HepG2 (cell line): ENCODE data around the gene PTH1R. TPM values are rescaled to one million over a fixed set of nuclear protein-coding genes. Genes with fewer than 3 reads are reported as not detected.

Experiments used
- BHLHE40 ChIP-seq: IDR thresholded peaks from 2 replicates; pipeline ENCODE4 v1.6.1; 2011; ENCODE audit warnings: low read length, improper control_type of control experiment
- FOXK2 ChIP-seq: fragments of 450-650 bp; IDR thresholded peaks from 2 replicates; pipeline ENCODE4 v1.6.1; 2016
- FOXP4 ChIP-seq: sonication (generic); formaldehyde crosslinking; IDR thresholded peaks from 2 replicates; pipeline ENCODE4 v1.4.0; 2020; ENCODE audit warnings: missing genetic modification reagents
- HOMEZ ChIP-seq: IDR thresholded peaks from 2 replicates; pipeline ENCODE4 v1.6.1; 2016; ENCODE audit warnings: low read depth
- ISL2 ChIP-seq: sonication (generic); formaldehyde crosslinking; IDR thresholded peaks from 2 replicates; pipeline ENCODE4 v1.5.0; 2020; ENCODE audit warnings: missing genetic modification reagents
- MAFK ChIP-seq, 2 experiments: IDR thresholded peaks in 1 of 2; conservative IDR thresholded peaks in 1 of 2; 2 replicates each; pipeline ENCODE4 v1.6.1; 2011; ENCODE audit warnings: improper control_type of control experiment in 2 of 2, low read length in 2 of 2
- NR2F1 ChIP-seq, 2 experiments: fragments of 450-650 bp in 1 of 2; formaldehyde crosslinking in 1 of 2; IDR thresholded peaks; 2 replicates each; pipeline versions ENCODE4 v1.5.0 to v1.6.1; 2016 to 2020; ENCODE audit warnings: mild to moderate bottlenecking in 1 of 2, missing compliant biosample characterization in 1 of 2, missing genetic modification reagents in 1 of 2, moderate library complexity in 1 of 2
- PLRG1 ChIP-seq: fragments of 450-650 bp; conservative IDR thresholded peaks from 2 replicates; pipeline ENCODE4 v1.6.1; 2016
- PPARG ChIP-seq: conservative IDR thresholded peaks from 2 replicates; pipeline ENCODE4 v1.6.1; 2016; ENCODE audit warnings: missing biosample characterization, missing genetic modification reagents
- SP5 ChIP-seq: IDR thresholded peaks from 2 replicates; pipeline ENCODE4 v1.6.1; 2016; ENCODE audit warnings: low read depth, borderline replicate concordance
- TRIM24 ChIP-seq: sonication (generic); formaldehyde crosslinking; IDR thresholded peaks from 2 replicates; pipeline ENCODE4 v1.8.0; 2022; ENCODE audit warnings: mild to moderate bottlenecking, missing genetic modification reagents
- U2AF1 ChIP-seq: fragments of 200-400 bp; formaldehyde crosslinking; optimal IDR thresholded peaks from 2 replicates; pipeline ENCODE3; 2017; ENCODE audit warnings: mild to moderate bottlenecking, low read depth, low read length
- ZNF101 ChIP-seq: sonication (generic); formaldehyde crosslinking; IDR thresholded peaks from 2 replicates; pipeline ENCODE4 v1.4.0; 2020; ENCODE audit warnings: mild to moderate bottlenecking, low read depth, missing genetic modification reagents, borderline replicate concordance
- ZNF124 ChIP-seq: sonication (generic); formaldehyde crosslinking; IDR thresholded peaks from 2 replicates; pipeline ENCODE4 v1.4.0; 2020; ENCODE audit warnings: missing genetic modification reagents
- ZNF263 ChIP-seq: sonication (generic); formaldehyde crosslinking; IDR thresholded peaks from 2 replicates; pipeline ENCODE4 v1.4.0; 2020; ENCODE audit warnings: missing genetic modification reagents
- ZNF558 ChIP-seq: sonication (generic); formaldehyde crosslinking; IDR thresholded peaks from 2 replicates; pipeline ENCODE4 v1.9.0; 2022; ENCODE audit warnings: mild to moderate bottlenecking, missing genetic modification reagents, borderline replicate concordance
- ZNF589 ChIP-seq: sonication (generic); formaldehyde crosslinking; conservative IDR thresholded peaks from 2 replicates; pipeline ENCODE4 v1.8.0; 2022; ENCODE audit warnings: mild to moderate bottlenecking, moderate library complexity, missing genetic modification reagents
- ZNF710 ChIP-seq: sonication (generic); formaldehyde crosslinking; IDR thresholded peaks from 2 replicates; pipeline ENCODE4 v1.5.0; 2020; ENCODE audit warnings: mild to moderate bottlenecking, missing genetic modification reagents, borderline replicate concordance
- polyA plus RNA-seq, 8 experiments: library from polyadenylated mRNA; depleted of rRNA in 3 of 8; stranded (reverse) in 7 of 8; unstranded in 1 of 8; fragments of >200 nt; fragmentation: Illumina TruSeq in 4 of 8; extraction: Trizol in 4 of 8; gene quantifications; 2 replicates each; pipeline versions ENCODE4 v1.2.1 to v1.2.3, GENCODE V29; 2011 to 2016; ENCODE audit warnings: low read depth in 4 of 8, missing spikeins in 1 of 8, mixed read lengths in 1 of 8; ENCODE audit not compliant: insufficient read depth in 1 of 8
- total RNA-seq, 5 experiments: library from RNA; depleted of rRNA; stranded (reverse); fragments of >200 nt; fragmentation: Illumina TruSeq; extraction: Trizol; gene quantifications; 2 replicates each; pipeline ENCODE4 v1.2.3, GENCODE V29; 2016; ENCODE audit warnings: low read depth in 1 of 5
- TF ChIP-seq, protein P1 (sequence below): sonication (generic); formaldehyde crosslinking; IDR thresholded peaks from 2 replicates; pipeline ENCODE4 v1.5.0; 2020; ENCODE audit warnings: missing genetic modification reagents
- TF ChIP-seq, protein P2 (sequence below): sonication (generic); formaldehyde crosslinking; IDR thresholded peaks from 2 replicates; pipeline ENCODE4 v1.8.1; 2022; ENCODE audit warnings: low read depth, mild to moderate bottlenecking, missing genetic modification reagents

Gene PTH1R
- total and polyA plus RNA-seq, 2 of the 13 experiments (the other 11 are each of a cell fraction or from before 2014, with no cell fraction given) = not detected

- TF ChIP-seq ZNF589 (CRISPR knock-in tag) (no peak), NR2F1 (CRISPR knock-in tag; IDR thresholded peaks at IDR 0.05) (peak in 1 of 2 experiments; percentile 85; a peak in 2 of 4 replicates), ISL2 (CRISPR knock-in tag) (peak; percentile 46; the same call in 1 of the 2 replicates), ZNF558 (CRISPR knock-in tag) (no peak), BHLHE40 (no peak), ZNF263 (CRISPR knock-in tag) (peak; percentile 62), HOMEZ (CRISPR knock-in tag) (no peak), FOXK2 (no peak), ZNF710 (CRISPR knock-in tag) (no peak), PPARG (CRISPR knock-in tag) (0 out of 2 replicates have a peak, but pooled peaks have one; percentile 34), ZNF124 (CRISPR knock-in tag) (no peak), U2AF1 (no peak), PLRG1 (no peak), FOXP4 (CRISPR knock-in tag) (peak; percentile 44; the same call in 1 of the 2 replicates), ZNF101 (CRISPR knock-in tag) (no peak), SP5 (CRISPR knock-in tag) (peak; percentile 25; the same call in 1 of the 2 replicates), MAFK (conservative IDR thresholded peaks at IDR 0.05 in 1 of 2, IDR thresholded peaks at IDR 0.05 in 1 of 2; ENCODE audit: low read length in 2 of 2) (no peak), TRIM24 (CRISPR knock-in tag) (no peak)
- TF ChIP-seq, protein P1, sequence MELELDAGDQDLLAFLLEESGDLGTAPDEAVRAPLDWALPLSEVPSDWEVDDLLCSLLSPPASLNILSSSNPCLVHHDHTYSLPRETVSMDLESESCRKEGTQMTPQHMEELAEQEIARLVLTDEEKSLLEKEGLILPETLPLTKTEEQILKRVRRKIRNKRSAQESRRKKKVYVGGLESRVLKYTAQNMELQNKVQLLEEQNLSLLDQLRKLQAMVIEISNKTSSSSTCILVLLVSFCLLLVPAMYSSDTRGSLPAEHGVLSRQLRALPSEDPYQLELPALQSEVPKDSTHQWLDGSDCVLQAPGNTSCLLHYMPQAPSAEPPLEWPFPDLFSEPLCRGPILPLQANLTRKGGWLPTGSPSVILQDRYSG = no peak
- TF ChIP-seq, protein P2, sequence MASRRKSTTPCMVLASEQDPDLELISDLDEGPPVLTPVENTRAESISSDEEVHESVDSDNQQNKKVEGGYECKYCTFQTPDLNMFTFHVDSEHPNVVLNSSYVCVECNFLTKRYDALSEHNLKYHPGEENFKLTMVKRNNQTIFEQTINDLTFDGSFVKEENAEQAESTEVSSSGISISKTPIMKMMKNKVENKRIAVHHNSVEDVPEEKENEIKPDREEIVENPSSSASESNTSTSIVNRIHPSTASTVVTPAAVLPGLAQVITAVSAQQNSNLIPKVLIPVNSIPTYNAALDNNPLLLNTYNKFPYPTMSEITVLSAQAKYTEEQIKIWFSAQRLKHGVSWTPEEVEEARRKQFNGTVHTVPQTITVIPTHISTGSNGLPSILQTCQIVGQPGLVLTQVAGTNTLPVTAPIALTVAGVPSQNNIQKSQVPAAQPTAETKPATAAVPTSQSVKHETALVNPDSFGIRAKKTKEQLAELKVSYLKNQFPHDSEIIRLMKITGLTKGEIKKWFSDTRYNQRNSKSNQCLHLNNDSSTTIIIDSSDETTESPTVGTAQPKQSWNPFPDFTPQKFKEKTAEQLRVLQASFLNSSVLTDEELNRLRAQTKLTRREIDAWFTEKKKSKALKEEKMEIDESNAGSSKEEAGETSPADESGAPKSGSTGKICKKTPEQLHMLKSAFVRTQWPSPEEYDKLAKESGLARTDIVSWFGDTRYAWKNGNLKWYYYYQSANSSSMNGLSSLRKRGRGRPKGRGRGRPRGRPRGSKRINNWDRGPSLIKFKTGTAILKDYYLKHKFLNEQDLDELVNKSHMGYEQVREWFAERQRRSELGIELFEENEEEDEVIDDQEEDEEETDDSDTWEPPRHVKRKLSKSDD = no peak
Observed at GRCh38 chr3:46948830-46949671, 71.5 kb downstream of the PTH1R start (continued).
